H54 (cell line): ENCODE measurements around the gene SAV1.
"Not testable (repeated sequence)": the region's sequence is repeated elsewhere in the genome, so short reads cannot be mapped to it uniquely, and the experiment has no call there.

Experiments
- DNase-seq: peaks from one replicate; pipeline ENCODE4 v3.0.0; 2011; ENCODE audit warnings: low spot score, mixed read lengths; ENCODE audit not compliant: insufficient read length
- FAIRE-seq: peaks from 3 replicates; lab custom pipeline; 2011; peaks lifted over from hg19 to GRCh38; lab: Jason Lieb, UNC
- POLR2A ChIP-seq: IDR thresholded peaks from 2 replicates; pipeline ENCODE4 v1.6.1; 2011; ENCODE audit warnings: low read depth, mild to moderate bottlenecking, low read length

Gene SAV1

GRCh38 chr14:50647753-50648152 lies 20.4 kb downstream of the SAV1 start:
- no peak for TF ChIP-seq POLR2A
- FAIRE-seq (no peak), DNase-seq (no peak)

DNA sequence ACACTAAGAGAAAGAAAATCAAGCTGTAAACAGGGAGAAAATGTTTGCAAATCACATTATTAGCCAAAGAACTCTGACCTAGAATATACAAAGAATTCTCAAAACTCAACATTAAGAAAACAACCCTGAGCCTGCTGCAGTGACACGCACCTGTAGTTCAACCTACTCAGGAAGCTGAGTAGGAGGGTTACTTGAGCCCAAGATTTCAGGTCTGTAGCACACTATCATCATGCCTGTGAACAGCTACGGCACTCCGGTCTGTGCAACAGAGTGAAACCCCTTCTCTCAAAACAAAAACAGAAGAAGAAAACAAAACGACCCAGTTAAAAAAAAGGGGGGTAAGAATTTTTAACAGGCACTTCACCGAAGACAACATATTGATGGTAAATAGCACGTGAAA lies 20.8 kb downstream of the SAV1 start:
- no peak for TF ChIP-seq POLR2A
- DNase-seq (no peak), FAIRE-seq (no peak)

DNA sequence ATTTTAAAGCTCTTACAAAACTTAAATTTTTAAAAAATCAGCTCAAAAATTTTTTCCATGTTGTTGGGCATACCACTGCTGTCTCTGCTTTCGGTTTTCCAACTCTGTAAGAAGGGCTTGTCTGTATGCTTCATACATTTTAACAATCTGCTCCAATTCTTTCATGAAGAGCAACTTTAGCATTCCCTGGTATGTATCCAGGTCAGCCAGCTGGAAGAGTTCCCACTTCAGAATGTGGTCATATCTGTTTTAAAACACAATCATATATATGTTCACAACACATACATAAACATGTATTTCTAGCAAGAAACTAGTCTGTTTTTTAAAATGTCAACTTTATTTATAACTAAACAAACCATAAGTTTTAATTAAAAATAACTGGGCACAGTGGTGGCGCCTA lies 33.0 kb downstream of the SAV1 start:
- DNase-seq = no peak
- no peak for TF ChIP-seq POLR2A
- no peak for FAIRE-seq

DNA sequence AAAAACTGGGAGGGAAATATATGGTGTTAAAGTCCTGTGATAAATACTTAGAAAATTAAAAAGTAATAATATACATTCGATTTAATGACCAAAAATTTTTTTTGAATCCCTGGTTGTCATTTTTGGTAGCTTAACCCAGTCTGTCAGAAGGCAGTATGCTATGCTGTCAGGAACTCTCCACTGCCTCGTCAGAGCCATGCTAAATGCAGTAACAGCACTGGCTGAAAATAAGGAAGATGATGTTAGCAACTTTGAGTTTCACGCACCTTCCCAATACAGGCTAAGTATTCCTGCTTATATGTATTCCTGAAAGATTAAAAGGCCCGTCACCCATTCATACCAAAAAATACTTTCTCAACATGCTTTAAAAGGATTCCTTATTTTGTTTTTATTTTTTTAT lies 34.2 kb downstream of the SAV1 start:
- no peak for DNase-seq
- no peak for TF ChIP-seq POLR2A
- FAIRE-seq = no peak

GRCh38 chr14:50631408-50631821 lies 36.7 kb downstream of the SAV1 start:
- TF ChIP-seq POLR2A = no peak
- no peak for DNase-seq
- no peak for FAIRE-seq

GRCh38 chr14:50624947-50625346 lies 43.2 kb downstream of the SAV1 start:
- not testable (repeated sequence) for FAIRE-seq, DNase-seq

DNA sequence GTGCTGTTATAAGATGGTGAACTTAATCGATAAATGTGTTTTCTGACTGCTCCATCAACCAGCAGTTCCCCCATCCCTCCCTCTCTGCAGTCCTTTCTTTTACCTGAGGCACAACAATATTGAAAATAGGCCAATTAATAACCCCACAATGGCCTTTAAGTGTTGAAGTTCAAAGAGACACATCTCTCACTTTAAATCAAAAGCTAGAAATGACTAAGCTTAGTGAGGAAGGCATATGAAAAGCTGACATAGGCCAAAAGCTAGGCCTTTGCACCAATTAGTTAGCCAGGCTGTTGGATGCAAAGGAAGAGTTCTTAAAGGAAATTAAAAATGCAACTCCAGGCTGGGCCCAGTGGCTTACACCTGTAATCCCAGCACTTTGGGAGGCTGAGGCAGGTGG lies 43.7 kb downstream of the SAV1 start:
- no peak for FAIRE-seq
- DNase-seq = no peak

GRCh38 chr14:50622978-50623377 lies 45.1 kb downstream of the SAV1 start:
- FAIRE-seq (no peak), DNase-seq (no peak)

More for the DNA sequence above, 43.7 kb downstream of the SAV1 start:
- no peak for TF ChIP-seq POLR2A

GRCh38 chr14:50620341-50620740 lies 47.8 kb downstream of the SAV1 start:
- FAIRE-seq (no peak), DNase-seq (no peak)
- TF ChIP-seq POLR2A = no peak

More at GRCh38 chr14:50622978-50623377, 45.1 kb downstream of the SAV1 start:
- no peak for TF ChIP-seq POLR2A

DNA sequence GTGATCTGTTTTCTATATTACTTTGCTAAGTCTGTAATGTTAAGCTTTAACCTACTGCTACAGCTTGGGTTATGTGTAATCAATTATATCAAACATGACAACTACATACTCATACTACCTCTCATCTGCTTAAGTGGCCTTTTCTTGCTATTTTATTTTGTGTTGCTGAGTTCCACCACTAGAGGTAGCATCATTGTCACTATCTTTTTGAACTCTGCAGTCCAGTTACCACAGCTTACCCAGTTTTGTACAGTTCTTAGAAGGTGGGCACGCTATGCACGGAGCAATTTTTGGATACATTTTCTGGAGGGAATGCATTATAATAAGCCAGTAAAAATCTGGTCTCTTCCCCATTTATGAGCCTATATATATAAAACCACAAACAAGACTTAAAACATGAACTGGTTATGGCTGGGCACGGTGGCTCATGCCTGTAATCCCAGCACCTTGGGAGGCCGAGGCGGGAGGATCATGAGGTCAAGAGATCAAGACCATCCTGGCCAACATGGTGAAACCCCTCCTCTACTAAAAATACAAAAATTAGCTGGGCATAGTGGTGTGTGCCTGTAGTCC lies 48.5 kb downstream of the SAV1 start:
- DNase-seq = peak; percentile 1
- TF ChIP-seq POLR2A = no peak
- peak; percentile 87 for FAIRE-seq

GRCh38 chr14:50616275-50616674 lies 51.8 kb downstream of the SAV1 start:
- DNase-seq = no peak
- no peak for TF ChIP-seq POLR2A
- no peak for FAIRE-seq

GRCh38 chr14:50615552-50615951 lies 52.6 kb downstream of the SAV1 start:
- no peak for FAIRE-seq
- no peak for DNase-seq
- TF ChIP-seq POLR2A = no peak

DNA sequence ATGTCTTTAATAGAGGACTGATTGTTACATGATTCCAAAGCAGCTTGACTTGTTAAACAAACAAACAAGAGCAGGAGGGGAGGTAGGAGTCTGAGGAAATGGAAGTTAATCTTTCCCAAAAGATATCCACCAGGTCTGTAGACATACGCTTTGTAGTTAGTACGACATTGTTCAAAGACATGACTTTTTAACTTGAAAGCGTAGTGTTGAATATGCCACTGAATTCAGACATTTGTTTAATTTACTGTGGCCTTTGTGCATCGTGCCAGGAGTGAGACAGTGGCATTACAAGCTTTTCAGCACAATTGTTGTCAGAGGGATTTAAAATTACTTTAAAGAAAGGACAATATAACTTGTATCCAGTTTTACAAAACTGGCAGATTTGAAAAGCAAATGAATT lies 53.0 kb downstream of the SAV1 start:
- no peak for DNase-seq
- TF ChIP-seq POLR2A = no peak
- no peak for FAIRE-seq

- TF ChIP-seq POLR2A = no peak
- DNase-seq (no peak), FAIRE-seq (no peak)
Measured at GRCh38 chr14:50612806-50613205, 55.3 kb downstream of the SAV1 start.

DNA sequence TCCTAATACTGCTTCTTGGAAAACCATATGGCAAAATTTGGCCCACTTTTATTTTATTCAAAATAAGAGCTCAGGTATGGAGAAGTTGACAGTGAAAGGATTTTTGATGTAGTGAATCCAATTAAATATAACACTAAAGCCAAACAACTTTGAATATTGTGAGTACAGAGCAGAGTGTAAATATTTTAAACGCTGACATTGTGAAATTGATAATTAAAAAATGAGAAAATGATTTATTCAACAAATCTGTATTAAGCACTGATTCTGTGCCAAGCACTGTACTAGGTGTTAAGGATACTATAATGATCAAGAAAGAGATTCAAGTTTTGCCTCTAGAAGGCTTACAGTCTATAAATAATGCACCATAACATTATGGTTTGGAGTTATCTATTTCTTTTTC lies 57.6 kb downstream of the SAV1 start:
- DNase-seq (no peak), FAIRE-seq (no peak)
- TF ChIP-seq POLR2A = no peak
